Dermis microvascular lymphatic vessel endothelial cell (primary cell): ENCODE measurements around the gene CAMKK1. TPM values are rescaled to one million over a fixed set of nuclear protein-coding genes. Genes with fewer than 3 reads are reported as not detected.

Experiments used
- DNase-seq, 2 donors: peaks; one replicate each; pipeline versions ENCODE4 v3.0.0 to v3.0.0-alpha.2; 2010; ENCODE audit warnings: low read depth in 2 of 2
- total RNA-seq: library from RNA; depleted of rRNA; stranded (reverse); fragments of >200 nt; gene quantifications from 2 replicates; pipeline ENCODE4 v1.2.1, GENCODE V29; 2014

The CAMKK1 gene
- 0.64 and 1.0 TPM in 2 replicates for total RNA-seq

DNA sequence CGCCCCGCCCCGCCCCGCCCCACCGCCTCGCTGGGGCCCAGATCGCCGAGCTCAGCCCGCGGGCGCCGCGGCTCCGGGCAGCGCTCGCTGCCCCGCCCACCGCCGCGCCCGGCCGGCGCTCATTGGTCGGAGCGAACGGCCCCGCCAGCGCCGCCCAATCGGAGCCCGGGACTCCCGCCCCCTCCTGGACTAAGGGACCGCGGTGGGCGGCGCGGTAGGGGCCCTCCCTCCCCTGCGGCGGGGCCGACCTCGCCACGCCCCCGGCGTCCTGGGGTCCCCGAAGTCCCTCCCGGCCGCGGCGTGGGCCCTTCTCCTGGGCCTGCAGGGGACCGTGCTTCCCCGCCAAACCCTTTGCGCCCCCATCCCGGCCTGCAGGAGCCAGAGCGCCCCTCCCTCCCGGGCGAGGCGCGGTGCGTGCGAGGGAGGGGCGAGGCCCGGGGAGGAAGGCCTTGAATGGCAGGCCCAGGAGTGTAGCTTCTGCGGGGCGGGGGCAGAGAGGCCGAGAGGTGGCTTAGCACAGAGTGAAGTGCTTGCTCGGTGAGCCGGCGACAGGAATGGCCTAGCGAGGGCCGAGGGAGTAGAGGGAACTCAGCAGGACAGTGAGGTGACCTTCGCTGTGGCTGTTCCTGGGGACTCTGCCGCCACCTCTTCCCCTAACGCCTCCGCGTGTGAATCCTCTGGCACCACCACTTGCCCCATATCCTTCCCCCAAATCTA lies at the start of gene CAMKK1:
Gene CAMKK1 (minus strand): TSS at position 51 of the 717 bp plus-strand sequence. CDS start 7,366 bp downstream, outside the sequence.
- DNase-seq, result peak; percentile 36 to 90

DNA sequence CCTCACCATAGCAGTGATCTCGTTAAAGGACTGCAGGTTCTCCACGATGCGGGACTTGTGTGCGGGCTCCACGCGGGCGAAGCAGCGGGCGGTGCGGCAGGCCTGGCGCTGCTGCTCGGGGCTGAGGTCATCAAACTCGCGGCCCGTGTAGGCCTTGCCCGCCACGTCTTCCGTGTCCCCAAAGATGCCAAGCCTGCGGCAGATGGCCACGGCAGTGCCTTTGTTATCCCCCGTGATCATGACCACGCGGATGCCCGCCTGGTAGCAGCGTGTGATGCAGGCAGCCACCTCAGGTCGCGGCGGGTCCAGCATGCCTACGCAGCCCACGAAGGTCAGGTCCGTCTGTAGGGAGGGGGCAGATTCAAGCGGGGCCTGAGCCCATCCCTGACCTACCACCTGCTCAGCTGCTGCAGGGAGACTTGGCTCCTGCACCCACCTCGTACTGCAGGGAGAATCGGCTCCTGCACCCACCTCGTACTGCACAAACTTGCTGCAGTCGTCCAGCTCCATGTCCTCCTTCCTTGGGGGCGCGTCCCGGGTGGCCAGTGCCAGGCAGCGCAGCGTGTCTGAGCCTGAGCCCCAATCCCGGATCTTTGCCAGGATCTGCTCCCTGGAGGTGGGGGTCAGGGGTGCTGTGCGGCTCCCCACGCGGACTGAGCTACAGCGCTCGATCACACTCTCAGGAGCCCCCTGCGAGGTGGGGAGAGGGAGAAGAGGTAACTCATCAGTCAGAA lies 48.3 kb upstream of the CAMKK1 start:
- no peak for DNase-seq

DNA sequence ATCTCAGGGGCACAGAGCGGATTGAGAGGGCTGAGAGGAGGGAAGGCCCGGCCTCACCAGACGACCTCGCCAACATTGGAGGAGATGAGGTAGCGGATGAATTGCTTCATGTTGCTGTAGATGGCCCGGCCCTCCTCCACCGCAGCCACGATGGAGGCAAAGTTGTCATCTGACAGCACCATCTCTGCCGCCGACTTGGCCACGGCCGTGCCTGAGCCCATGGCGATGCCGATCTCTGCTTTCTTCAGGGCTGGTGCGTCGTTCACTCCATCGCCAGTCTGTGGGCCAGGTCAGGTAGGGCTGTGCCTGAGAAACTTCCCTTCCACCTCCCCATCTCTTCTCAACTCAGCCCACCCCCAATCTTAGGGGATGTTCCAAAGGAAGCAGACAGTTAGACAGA lies 44.5 kb upstream of the CAMKK1 start:
- DNase-seq, result no peak

DNA sequence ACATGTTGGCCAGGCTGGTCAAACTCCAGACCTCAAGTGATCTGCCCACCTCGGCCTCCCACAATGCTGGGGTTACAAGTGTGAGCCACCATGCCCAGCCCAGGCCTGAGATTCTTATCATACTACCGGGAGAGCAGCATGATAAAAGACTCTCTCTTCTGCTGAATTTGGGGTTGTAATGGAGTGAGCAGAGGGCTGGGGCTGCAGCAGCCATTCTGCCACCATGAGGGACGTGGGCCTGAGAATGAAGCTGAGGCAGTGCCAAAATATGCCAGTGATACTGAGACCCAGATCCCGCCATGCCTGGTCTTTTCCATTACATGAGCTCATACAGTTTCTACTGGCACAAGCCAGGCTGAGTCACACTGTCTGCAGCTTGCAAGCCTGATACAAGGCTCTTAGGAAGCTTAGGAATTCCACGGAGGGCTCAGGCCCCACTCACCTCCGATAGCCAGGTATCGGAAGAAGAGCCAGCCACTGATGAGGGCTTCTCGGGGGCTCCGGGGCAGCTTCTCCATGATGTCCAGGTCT lies 43.0 kb upstream of the CAMKK1 start:
- peak in 1 of 2 donors; percentile 40 for DNase-seq

DNA sequence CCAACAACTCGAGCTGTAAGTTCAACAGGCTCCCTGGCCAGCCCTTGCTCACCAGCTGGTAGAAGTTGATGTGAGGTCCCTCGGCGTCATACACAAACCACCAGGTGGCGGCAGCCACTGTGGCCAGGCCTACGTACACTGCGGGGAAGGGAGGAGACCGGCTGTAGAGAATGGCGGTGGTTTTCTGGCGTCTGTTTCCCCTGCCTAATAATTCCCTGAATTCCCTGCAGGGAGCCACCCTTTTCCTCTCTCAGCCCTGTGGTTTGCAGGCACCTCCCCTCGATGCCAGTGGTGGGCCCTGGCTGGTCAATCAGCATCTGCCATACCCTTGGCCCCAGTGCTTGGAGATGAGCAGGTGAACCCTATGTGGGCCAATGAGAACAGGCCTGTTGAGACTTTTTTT lies 42.3 kb upstream of the CAMKK1 start:
- DNase-seq, result peak; percentile 75 to 86

DNA sequence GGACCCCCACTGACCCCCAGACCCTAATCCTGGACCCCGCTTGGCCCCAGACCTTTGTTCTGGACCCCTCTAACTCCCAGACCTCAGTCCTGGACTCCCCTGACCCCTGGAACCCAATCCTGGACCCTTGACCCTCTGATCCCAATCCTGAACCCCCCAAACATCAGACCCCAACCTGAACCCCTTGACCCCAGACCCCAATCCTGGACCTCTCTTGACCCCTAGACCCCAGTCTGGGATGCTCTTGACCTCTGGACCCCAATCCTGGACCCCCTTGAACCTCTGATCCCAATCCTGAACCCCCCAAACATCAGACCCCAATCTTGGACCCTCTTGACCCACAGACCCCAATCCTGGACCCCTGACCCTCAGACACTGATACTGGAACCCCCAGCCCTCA lies 36.9 kb upstream of the CAMKK1 start:
- no peak for DNase-seq

DNA sequence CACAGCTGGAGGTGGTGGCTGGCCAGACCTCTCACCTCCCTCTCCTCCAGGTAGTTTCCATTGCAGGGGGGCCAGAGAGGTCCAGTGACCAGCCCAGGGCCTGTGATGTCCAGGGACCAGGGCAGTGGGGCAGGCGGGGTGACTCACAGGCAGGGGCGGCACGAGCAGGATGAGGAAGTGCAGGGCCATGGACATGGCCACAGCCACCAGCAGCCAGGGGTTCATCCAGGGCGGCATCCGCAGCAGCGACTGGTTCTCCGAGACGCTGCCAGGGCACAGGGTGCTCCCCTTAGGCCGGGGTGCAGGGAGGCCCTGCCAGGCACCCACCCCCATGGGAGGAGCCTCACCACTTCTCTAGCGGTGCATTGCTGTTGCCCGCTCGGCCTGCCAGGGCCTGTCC lies 36.3 kb upstream of the CAMKK1 start:
- DNase-seq, result no peak

DNA sequence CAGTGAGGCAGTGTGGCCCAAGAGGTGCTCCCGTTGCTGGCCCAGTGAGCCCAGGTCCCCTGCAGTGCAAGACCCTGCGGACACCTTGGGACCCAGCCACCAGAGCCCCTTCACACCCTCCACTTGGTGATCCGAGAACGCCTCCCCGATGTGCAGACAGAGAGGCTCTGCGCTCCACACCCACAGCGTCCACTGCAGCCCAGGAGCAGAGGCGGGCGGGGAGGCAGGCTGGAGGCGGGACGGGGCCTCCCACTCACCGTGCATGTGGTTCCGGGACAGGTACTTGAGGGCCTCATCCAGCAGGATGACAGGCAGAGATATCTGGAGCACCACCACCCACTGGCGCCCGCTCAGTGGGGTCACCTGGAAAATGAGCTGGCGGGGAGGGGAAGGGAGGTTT lies 35.6 kb upstream of the CAMKK1 start:
- DNase-seq, result no peak

DNA sequence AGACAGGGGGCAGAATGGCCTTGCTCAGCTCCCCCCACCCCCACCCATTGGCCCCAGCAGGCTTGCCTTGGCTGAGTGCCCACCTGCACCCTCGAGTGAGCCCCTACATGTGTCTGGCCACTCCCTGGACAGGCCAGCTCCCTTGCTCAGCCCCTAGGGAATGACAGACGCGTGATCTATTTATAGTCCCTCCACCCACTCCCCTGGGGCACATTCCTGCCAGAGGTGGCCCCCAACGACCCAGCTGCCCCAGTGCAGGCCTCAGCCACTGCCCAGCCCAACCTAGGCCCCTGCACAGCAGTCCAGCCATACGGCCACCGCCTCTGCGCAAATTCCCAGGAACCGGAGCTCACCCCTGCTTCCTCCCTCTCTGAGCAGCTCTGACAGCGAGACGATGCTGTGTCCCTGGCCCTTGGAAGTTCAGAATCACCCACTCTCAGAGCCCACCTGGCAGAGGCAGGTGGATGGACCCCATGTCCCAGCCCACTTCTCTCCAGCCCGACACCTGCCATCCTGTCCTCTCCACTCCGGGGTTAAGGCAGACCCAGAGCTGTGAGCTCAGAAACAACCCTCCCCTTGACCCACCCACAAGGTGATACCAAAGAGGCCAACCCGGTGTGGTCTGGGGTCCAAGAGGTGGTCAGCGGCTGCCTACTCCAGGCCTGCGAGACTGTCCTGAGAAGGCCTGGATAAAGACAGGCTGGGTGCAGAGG lies 34.9 kb upstream of the CAMKK1 start:
- no peak for DNase-seq

DNA sequence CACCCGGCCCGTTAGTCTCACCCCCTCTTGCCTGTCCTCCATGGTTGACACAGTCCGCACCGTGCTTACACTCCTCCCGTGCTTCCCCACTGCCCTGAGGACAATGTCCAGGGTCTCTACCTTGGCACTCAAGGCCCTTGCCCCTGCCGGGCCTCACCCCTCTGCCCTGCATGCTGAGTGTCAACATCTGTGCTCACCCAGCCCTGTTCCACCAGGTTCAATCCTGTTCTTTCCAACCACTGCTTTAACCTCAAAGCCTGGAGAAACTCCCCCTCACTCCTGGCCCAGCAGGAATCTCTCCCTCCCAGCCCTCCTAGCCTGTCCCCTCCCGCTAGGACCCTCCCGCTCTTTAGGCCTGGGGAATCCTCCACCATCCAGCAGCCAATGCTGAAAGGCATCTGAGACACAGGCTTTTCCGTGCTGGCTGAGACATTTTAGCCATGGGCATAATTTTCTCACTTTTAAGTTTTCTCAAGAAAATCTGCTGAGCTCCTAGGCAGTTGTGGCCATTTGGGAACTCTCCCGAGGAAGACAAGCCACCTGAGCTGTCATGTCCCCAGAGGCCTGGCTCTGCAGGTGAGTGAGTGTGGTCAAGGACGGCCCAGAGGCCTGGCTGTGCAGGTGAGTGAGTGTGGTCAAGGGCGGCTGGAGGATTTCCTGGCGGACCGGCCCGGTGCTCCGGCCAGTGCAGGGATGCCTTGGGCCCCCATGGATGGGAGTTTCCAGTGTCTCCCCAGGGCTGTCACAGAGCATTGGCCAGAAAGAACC lies 34.2 kb upstream of the CAMKK1 start:
- DNase-seq, result no peak

DNA sequence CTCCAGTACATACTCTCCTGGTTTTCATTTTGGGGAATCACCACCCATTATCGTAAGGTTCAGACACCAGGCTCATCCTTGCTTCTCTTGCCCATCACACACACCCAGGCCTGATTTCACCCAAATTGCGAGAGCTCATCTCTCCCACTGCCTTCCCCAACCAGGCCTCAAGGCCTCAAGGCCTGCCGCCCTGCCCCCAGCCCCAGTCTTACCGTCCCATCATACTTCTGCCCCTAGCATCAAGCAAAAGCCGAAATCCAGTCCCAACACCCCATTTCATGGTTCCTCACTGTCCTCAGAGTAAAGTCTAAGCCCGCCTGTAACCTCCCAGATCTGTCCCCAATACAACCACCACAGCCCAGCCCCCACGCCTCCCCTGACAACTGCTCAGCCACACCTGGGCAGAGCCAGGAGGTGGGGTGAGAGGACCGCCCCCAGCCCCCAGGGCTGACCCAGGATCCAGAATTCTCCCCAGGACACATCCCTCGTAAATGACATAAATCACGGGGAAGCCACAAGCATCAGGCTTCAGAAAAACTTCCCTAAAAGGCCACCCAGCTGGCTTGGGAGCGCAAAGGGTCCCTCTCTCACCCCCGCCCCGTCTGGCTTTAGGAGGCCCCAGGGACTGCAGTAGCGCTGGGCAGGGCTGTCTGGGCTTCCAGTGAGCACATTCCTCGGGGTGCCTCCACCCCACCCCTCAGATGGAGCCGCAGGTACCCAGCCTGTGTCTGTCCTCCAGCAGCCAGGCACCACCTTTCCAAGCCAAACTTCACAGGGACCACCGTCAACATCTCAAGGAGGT lies 33.0 kb upstream of the CAMKK1 start:
- no peak for DNase-seq

DNA sequence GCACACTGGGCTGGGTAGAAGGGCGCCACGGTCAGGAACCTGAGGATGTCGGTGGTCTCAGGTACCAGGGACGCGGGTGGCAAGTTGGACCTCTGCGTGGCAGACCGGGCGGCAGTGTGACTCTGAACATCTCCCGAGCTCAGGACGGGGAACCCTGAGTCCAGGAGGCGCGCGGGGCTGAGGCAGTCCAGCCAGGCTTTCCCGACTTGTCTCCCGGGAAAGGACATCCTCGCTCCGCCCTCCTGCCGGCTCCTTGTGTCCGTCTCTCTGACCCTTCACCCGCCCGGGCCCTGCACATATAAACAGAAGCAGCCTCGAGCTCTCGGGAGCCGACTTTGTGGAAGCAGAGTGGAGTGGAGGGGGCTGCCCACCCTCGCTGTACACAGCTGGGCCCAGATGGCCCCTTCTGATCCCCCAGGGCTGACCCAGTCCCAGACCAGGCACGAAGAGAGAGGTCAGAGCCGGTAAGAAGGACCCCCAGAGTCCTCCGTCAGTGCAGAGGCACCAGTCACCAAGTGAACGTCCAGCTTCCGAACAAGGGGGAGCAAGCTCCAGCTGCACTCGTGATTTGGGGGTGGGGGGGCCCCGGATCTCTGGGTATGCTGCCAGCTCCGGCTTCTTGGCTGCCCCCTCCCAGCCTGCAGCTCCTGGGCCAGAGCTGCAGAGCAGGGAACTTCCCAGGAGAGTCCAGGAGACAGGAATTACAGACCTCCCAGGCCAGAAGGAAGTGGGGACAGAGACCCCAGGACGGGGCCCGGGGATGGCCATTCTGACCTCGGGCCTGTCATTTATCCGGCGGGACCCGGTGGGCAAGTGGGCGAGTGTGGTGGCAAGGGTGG lies 31.9 kb upstream of the CAMKK1 start:
- no peak for DNase-seq

DNA sequence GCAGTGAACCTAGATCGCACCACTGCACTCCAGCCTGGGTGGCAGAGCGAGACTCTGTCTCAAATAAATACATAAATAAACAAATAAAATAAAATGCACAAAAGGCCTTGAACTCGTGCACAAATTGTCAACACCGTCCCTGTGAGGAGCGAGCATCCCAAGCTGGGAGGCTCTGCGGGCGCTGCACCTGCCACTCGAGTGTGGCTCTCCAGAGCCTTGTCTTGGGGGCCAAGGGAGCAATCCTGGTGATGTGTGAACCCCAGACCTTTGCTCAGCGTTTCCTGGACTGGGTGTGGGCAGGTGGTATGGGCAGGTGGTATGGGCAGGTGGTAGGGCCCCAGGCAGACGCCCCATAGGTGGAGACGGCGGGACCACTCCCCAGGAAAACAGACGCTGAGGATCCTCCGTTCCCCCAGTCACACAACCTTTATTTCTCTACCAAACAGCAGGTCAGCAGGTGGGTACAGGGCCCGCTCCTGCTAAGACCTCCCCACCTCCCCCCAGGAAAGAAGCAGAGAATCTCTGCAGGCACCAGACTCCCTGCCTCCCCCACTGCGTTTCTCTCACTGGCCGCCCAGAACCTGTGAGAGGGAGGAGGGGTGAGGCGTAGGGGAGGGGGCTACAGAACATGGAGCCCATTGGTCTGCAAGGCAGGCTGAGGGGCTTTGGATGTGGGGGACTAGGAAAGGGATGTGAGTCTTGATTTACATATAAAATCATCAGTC lies 30.8 kb upstream of the CAMKK1 start:
- no peak for DNase-seq

DNA sequence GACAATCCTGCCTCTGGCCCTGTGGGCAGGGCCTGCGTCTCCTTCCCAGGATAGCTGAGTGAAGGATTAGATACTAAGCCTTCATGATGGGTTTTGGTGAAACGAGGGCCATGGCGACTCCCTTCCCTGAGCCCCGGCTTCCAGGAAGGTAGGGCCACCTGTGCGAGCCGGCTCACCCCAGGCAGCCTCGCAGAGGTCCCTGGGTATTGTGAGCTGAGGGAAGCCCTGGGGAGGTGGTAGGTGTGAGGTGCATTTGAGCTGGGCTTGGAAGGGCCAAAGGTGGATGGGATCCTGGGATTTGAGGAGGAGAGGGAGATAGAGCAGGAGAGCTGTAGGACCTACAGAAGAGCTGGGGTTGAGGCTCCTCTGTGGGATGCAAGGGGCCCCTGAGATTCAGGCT lies 29.9 kb upstream of the CAMKK1 start:
- DNase-seq, result no peak

DNA sequence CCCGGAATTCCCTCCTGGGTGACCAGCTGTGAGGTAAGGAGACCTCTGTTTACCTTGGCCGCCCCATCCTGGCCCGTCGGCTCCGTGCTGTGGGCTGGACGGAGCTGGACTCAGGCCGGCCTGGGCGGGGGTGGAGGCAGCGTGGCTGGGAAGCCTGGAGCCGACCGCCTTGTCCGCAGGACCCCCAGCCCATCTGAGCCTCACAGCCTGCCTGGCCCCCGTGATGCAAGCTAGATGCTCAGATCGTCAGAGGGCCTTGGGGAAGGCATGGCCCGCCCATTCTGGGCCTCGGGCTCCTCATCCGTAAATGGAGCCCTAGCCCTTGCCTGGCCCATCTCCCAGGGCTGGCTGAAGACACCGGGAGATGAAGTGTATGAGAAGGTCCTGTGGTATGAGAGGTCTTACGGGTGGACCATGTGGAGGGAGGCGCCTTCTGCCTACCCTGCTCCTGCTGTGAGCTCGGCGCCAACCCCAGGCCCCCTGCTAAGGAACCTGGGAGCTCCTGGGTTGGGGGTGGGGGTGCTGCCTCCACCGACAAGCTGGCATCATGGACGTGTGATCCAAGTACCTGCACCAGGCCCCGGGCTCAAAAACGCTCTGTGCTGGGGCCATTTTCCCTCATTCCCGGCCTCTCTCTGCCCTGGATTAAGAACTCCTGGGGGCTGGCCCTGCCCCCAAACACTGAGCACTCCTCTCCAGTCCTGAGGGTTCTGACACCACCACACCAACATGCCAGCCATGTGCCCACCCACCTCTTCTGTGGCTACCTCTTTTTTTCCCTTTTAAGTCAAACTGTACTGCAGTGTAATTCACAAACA lies 28.9 kb upstream of the CAMKK1 start:
- no peak for DNase-seq

DNA sequence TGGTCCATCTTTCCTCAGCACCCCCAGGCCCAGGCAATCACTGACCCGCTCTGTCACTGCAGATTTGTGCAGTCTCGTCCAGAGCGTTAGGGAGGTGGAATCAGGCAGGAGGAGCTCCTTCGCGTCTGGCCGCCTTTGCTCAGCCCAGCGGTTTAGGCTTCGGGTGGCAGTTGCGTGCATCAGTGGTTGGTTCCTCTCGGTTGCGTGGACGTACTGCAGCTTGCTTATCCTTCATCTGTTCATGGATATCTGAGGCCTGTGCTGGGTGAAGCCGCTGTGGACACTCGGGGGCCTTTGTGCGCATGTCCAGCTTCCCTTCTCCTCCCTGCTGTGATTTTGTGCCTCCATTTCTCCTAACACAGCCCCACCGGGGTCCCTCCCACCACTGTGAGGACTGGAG lies 28.2 kb upstream of the CAMKK1 start:
- no peak for DNase-seq

DNA sequence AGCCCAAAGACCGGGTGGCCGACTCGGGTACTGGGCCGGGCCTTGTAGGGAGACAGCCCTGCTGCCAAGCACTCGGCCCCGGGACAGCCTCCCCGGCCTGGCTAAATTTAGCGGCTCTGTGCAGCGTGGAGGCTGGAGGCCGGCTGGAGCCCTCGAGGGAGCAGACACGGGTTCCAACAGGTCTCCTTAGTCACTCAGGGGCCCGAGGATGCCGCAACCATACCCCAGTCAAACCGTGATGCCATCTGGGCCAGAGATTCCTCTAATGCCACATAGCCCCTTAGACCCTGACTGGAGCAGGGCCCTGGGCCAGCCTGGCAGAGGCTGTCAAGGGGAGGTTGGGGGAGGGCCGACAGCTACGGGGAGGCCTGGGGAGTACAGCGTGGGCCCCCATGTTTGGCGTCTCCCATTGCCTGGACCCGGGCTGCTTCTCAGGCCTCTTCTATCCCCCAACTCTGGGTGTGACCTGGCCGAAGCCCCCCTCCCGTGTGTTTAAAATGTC lies 26.3 kb upstream of the CAMKK1 start:
- no peak for DNase-seq
